Measurements from ENCODE around the gene USP13.
"Not testable (repeated sequence)": the region's sequence is repeated elsewhere in the genome, so short reads cannot be mapped to it uniquely, and the experiment has no call there.

Gene USP13

DNA sequence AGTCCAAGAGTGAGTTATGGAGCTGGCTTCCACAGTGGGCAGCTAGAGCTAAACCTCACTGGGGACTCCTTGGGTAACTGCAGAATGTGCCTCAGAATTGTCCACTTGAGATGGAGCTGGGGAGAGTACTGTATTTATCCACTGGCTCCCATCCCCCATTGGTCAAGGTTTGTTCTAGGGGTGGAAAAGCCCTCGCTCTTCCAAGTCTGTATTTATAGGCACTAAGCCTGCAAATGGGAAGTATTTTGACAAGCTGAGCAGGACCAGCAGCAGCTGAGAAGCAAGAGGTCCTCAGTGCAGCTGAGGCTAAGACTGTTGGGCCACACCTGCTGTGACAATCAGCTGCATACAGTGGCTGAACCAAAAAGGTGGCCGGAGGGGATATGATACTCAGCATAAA, 5.8 kb downstream of the USP13 start:
- in situ Hi-C loops (cut with MboI; ENCODE audit: low sequenced_read_pairs) = no loop called here

DNA sequence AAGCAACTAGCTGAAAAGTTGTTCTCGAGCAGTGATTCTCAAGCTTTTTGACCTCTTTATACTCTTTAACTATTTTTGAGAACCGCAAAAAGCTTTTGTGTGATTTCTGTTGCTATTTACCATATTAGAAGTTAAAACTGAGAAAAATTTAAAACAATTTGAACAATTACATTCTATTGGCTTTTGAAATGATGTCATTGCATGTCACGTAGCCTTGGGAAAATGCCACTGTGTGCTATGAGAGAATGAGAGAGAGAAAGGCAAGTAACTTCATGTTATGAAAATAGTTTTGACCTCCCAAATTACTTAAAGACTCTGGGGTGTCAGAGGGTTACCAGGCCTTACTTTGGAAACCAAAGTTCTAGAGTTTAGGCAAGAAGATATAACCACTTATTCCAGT, 8.0 kb downstream of the USP13 start:
- in situ Hi-C loops (cut with MboI; ENCODE audit: low sequenced_read_pairs) = no loop called here

DNA sequence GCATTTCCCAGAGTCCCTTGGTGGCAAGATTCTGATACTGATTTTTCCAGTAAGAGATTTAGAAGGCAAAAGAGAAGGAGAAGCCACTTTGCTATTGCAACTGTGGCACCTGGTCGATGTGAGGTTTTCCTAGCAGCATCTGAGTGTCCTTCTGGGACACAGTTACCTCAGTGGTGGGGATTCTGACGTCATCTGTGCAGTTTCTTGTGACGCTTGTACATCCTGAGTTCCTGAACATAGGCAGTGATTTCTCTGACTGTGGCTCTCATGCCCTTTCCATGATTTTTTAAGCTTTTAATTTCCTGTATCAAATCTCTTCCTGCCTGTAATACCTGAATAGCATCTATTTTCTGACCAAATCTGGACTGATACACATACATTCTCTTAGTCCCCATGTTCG, 8.9 kb downstream of the USP13 start:
- in situ Hi-C loops (cut with MboI; ENCODE audit: low sequenced_read_pairs) = no loop called here

DNA sequence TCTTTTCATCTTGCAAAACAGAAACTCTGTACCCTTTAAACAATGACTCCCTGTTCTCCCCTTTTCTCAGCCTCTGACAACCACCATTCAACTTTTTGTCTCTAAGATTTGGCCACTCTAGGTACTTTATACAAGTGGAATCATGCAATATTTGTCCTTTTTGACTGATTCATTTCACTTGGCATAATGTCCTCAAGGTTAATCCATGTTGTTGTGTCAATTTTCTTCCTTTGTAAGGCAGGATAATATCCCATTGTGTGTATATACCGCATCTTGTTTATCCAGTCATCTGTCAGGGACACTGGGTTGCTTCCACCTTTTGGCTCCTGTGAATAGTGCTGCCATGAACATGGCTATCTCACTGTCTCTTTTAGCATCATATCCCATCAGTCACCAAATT, 10.3 kb downstream of the USP13 start:
- in situ Hi-C loops (cut with MboI; ENCODE audit: low sequenced_read_pairs) = no loop called here

DNA sequence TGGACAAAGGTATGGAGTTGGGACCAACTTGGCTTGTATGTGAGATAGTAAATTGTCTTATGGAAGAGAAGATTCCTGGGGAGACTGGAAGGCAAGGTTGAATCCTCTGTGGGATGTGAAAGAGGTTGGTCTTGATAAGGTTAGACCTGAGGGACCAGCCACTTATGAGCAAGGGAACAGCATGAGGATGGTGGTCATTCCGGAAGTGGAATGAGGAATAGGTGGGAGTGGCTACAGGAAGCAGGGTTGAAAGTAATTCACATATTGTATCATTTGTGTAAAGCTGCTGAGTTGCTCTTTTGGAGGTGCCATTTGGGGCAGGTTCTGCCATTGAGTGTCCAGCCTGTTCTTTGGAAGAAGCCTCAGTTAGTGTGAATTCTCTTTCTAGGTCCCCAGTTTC, 13.2 kb downstream of the USP13 start:
- in situ Hi-C loops (cut with MboI; ENCODE audit: low sequenced_read_pairs) = no loop called here

DNA sequence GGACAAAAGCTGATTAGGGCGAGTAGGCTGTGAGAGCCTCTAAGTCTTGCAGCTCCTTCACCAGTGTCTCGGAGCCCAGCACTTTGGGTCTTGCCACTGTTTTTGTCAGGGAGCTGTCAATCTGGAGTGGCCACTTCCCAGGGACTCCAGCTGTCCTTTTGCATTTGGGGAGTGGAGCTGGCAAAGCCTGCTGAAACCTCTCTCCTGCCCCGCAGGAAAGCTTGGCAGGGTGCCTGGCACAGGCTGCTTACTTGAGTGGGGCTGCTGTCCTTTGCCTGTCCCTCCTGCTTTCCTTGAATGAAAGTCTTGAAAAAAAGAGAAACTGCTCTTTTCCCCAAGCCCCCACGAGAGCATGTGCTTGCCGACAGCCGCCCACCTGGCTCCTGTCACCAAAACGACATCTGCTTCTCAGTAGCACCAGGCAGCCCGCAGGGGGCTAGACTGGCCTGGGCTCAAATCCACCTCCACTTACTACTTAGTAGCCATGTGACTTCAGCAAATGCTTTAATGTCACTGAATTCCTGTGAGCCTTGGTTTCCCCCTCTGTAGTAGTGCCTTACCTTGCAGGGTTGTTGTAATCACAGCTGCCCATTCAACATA, 13.7 kb downstream of the USP13 start:
- in situ Hi-C loops (cut with MboI; ENCODE audit: low sequenced_read_pairs) = no loop called here

DNA sequence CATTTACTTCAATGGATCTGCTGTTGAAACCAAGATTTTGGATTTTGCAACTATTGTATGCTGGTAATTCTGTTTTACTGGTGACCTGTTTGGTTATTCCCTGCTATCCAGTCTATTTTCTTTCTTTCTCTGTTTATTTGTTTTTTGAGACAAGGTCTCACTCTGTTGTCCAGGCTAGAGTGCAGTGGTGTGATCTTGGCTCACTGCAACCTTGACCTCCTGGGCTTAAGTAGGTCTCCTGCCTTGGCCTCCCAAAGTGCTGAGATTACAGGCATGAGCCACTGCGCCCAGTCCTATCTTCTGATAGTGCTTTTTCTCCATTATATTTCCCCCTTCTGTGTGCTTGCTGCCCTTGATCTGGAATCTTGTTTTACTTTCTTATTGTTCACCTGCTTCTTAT, 15.6 kb downstream of the USP13 start:
- in situ Hi-C loops (cut with MboI; ENCODE audit: low sequenced_read_pairs) = no loop called here

DNA sequence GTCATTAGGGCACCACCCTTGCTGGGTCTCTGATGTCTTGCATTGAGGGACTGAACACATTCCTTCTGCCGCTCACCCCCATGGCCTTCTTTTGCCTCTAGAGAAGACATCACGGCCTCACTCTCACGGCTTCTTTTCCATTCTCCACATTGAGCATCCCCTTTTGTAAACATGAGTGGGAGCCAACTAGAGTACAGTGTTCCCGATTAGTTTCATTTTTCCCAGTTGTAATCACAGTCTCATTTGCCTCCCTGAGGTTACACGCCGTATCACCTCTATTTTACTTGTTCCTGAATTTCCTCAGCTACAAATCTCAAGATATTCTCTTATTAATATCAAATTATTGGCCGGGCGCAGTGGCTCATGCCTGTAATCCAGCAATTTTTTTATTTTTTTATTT, 17.5 kb downstream of the USP13 start:
- in situ Hi-C loops (cut with MboI; ENCODE audit: low sequenced_read_pairs) = no loop called here

DNA sequence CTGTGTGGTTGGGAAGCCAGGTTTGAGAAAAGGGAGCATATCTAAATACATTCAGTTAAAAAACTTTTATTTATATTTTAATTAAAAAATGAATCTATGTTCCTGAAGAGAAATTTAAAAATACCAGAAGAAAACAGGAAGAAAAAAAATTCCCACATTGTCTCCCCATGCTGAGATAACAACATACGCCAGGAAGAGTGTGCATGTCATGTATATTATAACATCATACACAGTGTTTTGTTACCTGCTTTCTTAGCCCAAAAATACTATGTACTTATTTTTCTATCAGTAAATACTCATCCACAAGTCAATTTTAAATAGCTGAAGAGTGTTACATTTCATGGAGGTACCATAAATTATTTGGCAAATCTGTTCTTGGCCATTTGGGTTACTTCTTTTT, 18.5 kb downstream of the USP13 start:
- in situ Hi-C loops (cut with MboI; ENCODE audit: low sequenced_read_pairs) = no loop called here

DNA sequence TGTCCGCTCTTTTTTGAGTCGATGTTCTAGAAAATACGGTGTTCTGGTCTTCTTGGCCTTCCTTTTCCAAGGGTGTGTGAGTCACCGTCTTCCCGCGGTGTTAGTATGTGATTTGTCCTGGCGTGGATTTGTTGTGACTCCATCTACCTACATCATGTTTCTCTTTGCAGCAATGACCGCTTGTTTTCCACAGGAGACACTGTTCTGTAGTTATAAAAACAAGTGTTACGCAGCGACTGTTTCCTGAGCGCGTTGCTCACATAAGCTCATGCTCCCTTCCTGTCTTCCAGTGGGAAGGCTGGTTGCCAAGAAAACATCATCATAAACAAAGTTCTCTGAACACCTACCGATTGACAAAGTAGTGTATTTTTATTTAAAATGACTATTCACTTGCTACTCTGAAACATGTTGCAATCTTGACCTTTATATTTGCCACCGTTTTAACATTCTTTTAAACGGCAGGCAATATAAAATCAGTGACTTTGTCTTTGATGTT, 19.0 kb downstream of the USP13 start:
- in situ Hi-C loops (cut with MboI; ENCODE audit: low sequenced_read_pairs) = no loop called here

DNA sequence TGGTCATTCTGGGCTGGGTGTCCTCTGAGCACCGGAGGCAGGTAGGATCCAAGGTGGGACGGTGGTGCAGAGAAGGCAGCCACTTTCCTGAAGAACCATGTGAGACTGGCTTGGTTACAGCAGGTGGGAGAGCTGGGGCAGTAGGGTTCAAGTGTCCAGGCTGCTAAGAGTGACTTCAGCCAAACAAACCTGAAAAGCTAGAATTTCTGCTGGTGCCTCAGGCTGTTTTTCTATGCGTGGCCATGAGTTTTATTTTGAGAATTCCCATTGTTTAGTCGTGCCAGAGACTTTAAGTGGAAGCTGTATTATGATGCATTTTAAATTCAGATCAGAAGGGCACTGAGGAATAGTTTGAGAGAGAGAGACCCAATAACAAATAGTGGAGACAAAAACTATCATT, 20.1 kb downstream of the USP13 start:
- in situ Hi-C loops (cut with MboI; ENCODE audit: low sequenced_read_pairs) = no loop called here

DNA sequence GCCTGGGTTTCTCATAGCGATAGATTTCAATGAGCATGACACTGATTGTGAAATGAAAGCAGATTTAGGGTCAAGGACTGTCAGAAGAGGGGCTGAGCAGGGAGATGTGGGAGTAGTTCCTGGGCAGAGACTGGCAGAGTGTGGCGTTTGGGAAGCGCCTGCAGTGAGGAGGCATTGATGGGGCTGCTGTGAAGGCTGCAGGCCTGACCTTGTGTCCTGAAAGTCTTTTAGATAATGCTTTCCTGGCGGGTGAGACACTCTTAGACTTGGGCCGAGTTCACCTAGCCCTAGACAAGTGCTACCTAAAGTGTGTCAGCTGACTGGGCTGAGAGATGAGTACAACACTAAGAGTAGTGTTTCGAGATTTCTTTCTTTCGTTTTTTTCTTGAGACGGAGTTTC, 20.7 kb downstream of the USP13 start:
- in situ Hi-C loops (cut with MboI; ENCODE audit: low sequenced_read_pairs) = no loop called here

DNA sequence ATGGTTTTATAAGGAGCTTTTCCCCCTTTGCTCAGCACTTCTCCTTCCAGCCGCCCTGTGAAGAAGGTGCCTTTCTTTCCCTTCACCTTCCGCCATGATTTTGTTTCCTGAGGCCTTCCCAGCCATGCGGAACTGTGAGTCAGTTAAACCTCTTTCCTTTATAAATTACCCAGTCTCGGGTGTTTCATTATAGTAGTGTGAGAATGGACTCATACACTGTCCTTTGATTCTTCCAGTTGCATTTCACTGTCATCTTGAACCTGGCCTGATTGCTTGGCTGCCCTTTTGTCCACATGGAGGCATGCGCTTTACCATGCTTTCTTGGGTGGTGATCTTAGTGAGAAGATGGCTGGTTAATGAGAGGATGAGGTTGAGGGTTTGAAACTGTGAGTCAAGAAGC, 23.2 kb downstream of the USP13 start:
- in situ Hi-C loops (cut with MboI; ENCODE audit: low sequenced_read_pairs) = no loop called here

DNA sequence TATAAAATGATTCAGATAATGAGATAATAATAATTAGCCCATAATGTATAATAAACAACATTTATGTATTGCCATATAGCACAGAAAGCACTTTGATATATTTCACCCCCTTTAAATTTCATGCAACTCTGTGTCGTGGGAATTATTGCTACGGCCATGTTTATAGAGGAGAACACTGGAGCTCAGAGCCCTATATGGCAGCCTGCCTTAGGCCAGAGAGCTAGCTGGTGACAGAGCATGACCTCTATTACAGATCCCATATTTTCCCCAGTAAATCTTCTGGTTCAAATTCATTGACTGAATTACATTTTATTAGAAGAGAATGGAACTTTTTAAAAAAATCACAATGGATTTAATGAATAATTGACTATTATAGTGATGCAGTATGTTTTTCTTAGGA, 25.0 kb downstream of the USP13 start:
- in situ Hi-C loops (cut with MboI; ENCODE audit: low sequenced_read_pairs) = no loop called here

DNA sequence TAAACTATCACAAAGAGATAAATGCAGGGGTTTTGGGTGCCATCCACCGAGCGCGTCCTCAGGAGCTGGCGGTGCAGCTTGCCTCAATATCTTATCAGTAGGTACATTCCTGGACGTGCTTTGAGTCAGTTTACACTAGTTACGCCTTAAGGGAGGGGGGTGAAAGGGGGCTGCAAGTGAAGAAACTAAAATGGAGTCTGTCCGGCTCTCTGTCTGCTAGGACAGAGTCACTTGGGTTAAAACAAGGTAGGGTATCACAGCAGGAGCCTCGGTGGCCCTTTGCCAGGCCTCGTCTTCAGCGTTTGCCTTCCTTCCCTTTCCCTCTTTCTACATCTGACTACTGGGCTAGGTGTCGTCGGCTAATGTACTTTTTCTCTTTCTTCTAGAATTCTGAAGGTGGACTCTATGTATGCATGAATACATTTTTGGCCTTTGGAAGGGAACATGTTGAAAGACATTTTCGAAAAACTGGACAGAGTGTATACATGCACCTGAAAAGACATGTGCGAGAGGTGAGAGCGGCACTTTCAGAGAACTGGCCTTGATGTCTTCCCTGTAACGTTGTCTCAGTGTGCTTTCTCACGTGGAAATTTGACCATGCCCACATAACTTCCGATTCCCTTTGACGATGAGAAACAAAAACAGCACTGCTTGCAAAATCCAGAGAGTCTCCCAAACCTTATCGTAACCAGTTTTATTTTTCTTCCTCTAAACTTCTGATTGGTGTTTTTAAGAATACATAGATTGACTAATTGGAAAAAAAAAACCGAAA, 28.8 kb downstream of the USP13 start:
- in situ Hi-C loops (cut with MboI; ENCODE audit: low sequenced_read_pairs) = no loop called here

DNA sequence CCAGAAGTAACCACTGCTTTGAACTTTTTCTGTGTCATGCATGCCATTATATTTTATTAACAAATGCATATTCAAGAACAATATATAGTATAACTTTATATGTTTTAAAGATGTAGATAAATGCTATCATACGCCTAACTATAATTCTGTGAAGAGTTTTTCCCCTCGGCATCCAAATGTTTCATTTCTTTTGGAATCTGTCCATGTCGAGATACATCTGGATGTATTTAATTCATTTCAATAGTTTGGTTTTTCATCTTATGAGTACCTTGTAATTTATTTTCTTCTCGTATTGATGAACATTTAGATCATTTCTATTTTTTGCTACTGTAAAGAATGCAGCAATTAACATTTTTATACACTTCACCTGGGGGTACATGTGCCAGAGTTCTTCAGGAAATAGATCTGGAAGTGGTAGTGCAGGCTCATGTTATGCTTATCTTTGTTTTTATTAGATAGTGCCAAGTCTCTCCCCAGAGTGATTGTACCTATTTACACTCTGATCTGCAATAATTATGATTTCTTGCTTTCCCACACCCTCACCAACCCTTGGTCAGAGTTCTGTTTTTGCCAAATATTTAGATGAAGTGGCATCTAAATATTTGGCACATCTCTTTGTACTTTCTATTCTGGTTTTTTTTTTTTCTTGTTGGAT, 29.7 kb downstream of the USP13 start:
- in situ Hi-C loops (cut with MboI; ENCODE audit: low sequenced_read_pairs) = no loop called here

DNA sequence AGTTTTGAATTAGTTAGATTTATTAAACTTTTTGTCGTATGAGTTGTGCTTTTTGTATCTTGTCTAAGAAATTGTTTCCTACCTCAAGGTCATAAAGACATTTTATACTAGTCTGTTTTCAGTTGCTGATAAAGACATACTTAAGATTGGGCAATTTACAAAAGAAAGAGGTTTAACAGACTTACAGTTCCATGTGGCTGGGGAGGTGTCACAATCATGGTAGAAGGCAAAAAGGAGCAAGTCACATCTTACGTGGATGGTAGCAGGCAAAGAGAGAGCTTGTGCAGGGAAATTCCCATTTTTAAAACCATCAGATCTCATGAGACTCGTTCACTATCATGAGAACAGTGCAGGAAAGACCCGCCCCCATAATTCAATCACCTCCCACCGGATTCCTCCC, 30.4 kb downstream of the USP13 start:
- in situ Hi-C loops (cut with MboI; ENCODE audit: low sequenced_read_pairs) = not testable (repeated sequence)

DNA sequence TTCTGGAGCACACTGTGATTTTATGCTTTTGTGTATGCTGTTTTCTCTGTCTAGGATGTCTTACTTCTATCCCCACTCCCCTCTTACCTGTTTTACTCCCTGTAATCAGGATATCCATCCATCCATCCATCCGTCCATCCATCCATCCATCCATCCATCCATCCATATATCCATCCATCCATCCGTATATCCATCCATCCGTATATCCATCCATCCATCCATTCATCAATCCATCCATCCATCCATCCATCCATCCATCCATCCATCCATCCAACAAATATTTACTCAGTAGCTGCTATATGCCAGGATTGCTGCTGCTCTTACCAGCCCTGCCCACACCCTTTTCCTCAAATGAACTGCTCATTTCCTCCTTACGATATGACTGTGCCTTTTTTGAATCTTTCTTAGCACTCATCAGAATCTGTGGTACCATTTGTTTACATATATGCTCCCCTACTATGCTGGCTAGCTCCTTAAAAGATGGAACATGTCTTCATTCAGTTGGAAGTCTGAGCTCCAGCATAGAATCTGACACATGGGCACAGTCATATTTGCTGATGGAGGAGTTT, 35.2 kb downstream of the USP13 start:
- in situ Hi-C loops (cut with MboI; ENCODE audit: low sequenced_read_pairs) = no loop called here

DNA sequence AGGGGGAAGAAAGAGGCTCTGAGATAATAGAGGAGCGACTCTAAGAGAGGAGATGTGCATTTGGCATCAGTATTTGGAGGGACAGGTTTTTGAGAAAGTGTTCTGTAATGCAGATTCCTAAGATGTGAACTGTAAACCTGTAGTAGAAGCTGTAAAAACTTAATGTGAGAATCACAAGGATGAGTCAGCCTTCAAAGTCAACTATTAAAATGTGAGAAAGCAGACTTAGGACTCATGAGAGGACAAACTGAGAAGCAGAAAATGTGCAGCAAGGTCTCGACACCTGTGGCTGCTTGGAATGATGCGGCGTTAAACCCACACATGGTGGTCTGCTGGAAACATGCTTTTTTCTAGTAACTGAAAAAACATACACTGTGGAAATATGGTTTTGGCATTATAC, 36.0 kb downstream of the USP13 start:
- in situ Hi-C loops (cut with MboI; ENCODE audit: low sequenced_read_pairs) = no loop called here

DNA sequence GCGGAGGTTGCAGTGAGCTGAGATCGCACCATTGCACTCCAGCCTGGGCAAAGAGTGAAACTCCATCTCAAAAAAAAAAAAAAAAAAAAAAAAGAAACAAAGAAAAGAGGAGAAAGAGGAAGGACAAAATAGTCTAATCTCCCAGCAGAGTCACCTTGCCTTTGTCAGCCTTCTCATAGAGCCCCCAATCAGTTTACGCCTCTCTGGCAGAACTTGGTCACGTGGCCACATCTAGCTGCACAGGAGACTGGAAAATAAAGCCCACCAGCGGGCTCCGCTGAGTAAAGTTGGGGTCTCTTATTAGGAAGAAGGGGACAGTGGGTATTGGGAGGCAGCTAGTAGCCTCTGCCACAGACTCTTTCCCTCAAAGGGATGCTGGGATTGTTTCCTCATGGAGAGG, 41.9 kb downstream of the USP13 start:
- in situ Hi-C loops (cut with MboI; ENCODE audit: low sequenced_read_pairs) = no loop called here

DNA sequence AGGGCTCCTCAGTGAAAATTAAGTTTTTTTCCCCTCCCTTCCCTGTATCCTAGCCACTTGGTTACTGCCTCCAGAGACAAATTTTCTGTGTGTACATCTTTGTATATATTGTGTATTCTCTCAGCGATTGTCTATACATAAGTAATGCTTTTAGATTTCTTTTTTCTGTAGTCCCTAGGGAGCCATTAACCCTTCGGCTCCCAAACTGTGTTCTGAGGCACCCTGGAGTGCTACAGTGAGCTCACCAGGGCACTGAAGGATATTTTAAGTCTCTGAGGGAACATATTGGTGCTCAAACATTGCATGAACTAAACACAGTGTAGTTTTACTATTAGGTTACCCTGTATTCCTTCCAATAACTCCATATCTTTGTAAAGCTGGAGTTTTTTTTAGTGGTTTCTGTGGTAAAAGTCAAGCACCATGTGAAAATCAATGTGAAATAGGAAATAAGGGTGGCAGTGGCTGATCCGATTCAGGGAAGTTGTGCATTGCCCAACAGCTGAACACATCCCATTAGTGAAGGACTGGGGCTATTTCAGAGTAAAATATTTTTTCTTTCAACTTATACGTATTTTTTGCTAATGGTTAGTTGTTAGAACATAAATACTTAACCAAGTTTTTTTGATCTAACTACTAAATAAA, 43.0 kb downstream of the USP13 start:
- in situ Hi-C loops (cut with MboI; ENCODE audit: low sequenced_read_pairs) = no loop called here

All from hTERT RPE-1 (cell line).